Measurements from ENCODE around the gene ZNF277. TPM values are rescaled to one million over a fixed set of nuclear protein-coding genes. Genes with fewer than 3 reads are reported as not detected.

Gene ZNF277
- total RNA-seq, 1 donor from 2014 or later, result 19.0 TPM

- H3K4me3 ChIP-seq (ENCODE audit: low read depth, low read length), result no peak overlapping the region
- TF ChIP-seq, protein P1, sequence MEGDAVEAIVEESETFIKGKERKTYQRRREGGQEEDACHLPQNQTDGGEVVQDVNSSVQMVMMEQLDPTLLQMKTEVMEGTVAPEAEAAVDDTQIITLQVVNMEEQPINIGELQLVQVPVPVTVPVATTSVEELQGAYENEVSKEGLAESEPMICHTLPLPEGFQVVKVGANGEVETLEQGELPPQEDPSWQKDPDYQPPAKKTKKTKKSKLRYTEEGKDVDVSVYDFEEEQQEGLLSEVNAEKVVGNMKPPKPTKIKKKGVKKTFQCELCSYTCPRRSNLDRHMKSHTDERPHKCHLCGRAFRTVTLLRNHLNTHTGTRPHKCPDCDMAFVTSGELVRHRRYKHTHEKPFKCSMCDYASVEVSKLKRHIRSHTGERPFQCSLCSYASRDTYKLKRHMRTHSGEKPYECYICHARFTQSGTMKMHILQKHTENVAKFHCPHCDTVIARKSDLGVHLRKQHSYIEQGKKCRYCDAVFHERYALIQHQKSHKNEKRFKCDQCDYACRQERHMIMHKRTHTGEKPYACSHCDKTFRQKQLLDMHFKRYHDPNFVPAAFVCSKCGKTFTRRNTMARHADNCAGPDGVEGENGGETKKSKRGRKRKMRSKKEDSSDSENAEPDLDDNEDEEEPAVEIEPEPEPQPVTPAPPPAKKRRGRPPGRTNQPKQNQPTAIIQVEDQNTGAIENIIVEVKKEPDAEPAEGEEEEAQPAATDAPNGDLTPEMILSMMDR (conservative IDR thresholded peaks at IDR 0.05; ENCODE audit: low read depth, low read length), result no peak
- DNase-seq (ENCODE audit: low read depth), result no peak
Observed at GRCh38 chr7:112215787-112216186, 9.3 kb downstream of the ZNF277 start.

GRCh38 chr7:112220877-112221434 lies 14.5 kb downstream of the ZNF277 start:
- H3K4me3 ChIP-seq (ENCODE audit: low read depth, low read length), result no peak overlapping the region
- no peak for DNase-seq (ENCODE audit: low read depth)
- TF ChIP-seq, protein P1 (conservative IDR thresholded peaks at IDR 0.05; ENCODE audit: low read depth, low read length), result no peak

DNA sequence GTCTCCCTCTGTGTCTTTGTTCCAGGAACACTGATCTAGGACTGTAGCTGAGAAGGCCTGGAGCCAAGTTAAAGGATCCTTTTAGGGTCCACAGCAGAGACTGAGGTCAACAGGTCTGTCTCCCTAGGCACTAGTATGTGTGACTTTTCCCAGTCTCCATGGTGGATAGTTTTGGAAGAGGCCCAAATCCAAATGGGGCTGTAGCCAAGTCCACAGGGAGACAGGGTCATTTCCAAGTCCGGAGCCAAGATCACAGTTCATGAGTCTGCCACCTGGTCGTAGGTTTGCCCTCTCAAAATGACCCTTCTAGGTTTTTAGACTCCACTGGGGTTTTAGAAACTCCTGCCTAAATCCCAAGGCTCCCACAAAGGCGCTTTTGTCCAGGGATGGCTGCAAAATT lies 16.8 kb downstream of the ZNF277 start:
- TF ChIP-seq, protein P1 (conservative IDR thresholded peaks at IDR 0.05; ENCODE audit: low read depth, low read length), result no peak
- no peak for DNase-seq (ENCODE audit: low read depth)
- H3K4me3 ChIP-seq (ENCODE audit: low read depth, low read length), result no peak overlapping the region

- no peak overlapping the region for H3K4me3 ChIP-seq (ENCODE audit: low read depth, low read length)
- DNase-seq (ENCODE audit: low read depth), result no peak
- TF ChIP-seq, protein P1 (conservative IDR thresholded peaks at IDR 0.05; ENCODE audit: low read depth, low read length), result no peak
Observed at GRCh38 chr7:112224186-112224585, 17.7 kb downstream of the ZNF277 start.

GRCh38 chr7:112225006-112225405 lies 18.5 kb downstream of the ZNF277 start:
- no peak overlapping the region for H3K4me3 ChIP-seq (ENCODE audit: low read depth, low read length)
- DNase-seq (ENCODE audit: low read depth), result no peak
- TF ChIP-seq, protein P1 (conservative IDR thresholded peaks at IDR 0.05; ENCODE audit: low read depth, low read length), result no peak

- no peak for DNase-seq (ENCODE audit: low read depth)
- TF ChIP-seq, protein P1 (conservative IDR thresholded peaks at IDR 0.05; ENCODE audit: low read depth, low read length), result no peak
- H3K4me3 ChIP-seq (ENCODE audit: low read depth, low read length), result no peak overlapping the region
Observed at GRCh38 chr7:112226701-112227276, 20.3 kb downstream of the ZNF277 start.

DNA sequence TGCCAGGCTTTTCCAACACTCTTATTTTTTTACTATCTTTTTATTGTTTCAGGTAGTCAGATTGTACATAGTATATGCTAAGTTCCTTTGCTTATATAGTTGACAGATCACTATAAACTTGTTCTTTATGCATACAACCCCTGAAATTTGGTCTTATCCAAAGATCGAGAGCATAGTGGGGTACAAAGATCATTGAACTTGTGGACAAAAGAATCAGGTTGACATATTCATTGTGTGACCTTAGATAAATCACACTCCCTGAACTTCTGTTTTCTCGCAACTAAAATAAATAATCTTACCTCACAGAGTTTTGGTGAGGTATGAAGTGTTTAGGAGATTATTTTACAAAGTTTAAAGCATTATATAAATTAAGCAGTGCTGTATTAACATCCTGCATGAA lies 22.1 kb downstream of the ZNF277 start:
- DNase-seq (ENCODE audit: low read depth), result no peak
- no peak overlapping the region for H3K4me3 ChIP-seq (ENCODE audit: low read depth, low read length)
- TF ChIP-seq, protein P1 (conservative IDR thresholded peaks at IDR 0.05; ENCODE audit: low read depth, low read length), result no peak
